ENCODE measurements around the gene HPGDS.
"Not testable (repeated sequence)": the region's sequence is repeated elsewhere in the genome, so short reads cannot be mapped to it uniquely, and the experiment has no call there.

The HPGDS gene

DNA sequence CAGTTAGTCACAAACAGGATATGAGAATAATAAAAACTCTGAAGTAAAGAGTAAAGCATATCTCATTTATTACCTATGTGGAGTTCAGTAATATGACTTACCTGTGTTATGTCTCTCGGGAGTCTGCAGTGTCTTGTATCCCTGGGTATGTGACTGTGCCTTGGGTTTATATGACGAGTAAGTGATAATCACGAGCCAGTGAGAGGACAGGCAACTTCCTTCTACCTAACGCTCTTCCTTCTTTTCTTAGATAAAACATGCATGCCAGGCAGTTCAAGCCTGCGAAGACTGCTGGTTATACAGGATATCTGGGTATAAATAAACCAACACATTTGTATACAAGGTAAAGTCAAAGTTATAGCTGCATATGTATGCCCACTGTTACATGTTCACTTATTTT lies at the start of gene HPGDS:
TSS of gene HPGDS (minus strand) at position 143 of the 400 bp plus-strand sequence. CDS start 8,207 bp downstream, outside the sequence.
- H3K4me3 Mint-ChIP-seq, result no peak within 1 kb of the TSS
- no peaks in the 10 kb centered on the region for H3K36me3 Mint-ChIP-seq (ENCODE audit: low read depth)
- no peaks in the 10 kb centered on the region for H3K27me3 Mint-ChIP-seq
- no peaks in the 10 kb centered on the region for H3K9me3 Mint-ChIP-seq
- peaks cover 38% of the 10 kb centered on the region for H3K4me1 Mint-ChIP-seq (ENCODE audit: low read depth)
- H3K27ac Mint-ChIP-seq, result no peak within 1 kb of the TSS

DNA sequence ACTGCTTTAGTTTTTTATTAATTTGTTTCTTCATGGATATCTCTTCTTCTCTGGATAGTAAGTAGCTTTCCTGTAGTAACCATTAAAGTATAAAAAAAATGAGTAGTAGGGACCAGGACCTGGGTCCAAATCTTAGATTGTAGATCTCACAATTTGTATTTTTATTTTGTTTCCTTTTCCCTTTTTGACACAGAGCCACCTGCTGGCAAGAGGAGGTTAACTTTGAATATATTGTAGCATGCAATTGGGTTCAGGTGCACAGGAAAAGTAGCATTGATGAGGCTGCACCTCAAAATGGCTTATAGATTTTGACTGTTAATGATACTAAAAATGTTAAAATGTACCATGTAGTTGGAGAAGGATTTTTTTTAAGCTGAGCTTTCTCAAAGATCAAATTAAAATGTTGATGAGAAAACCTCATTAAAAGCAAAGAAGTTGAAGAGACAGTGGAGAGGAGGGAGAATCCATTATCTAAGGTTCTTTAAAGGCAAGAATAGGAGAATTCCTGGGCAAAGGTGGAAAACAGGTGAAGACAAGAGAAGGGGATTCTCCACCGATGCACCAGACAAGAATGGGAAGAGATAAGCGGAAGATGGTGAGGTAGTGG lies 48.3 kb upstream of the HPGDS start:
- Mint-ChIP-seq H3K27ac (no peak overlapping the region), H3K4me1 (ENCODE audit: low read depth) (no peaks in the 10 kb centered on the region), H3K36me3 (ENCODE audit: low read depth) (no peaks in the 10 kb centered on the region), H3K9me3 (no peaks in the 10 kb centered on the region), H3K27me3 (peaks cover 11% of the 10 kb centered on the region), H3K4me3 (no peak overlapping the region)

DNA sequence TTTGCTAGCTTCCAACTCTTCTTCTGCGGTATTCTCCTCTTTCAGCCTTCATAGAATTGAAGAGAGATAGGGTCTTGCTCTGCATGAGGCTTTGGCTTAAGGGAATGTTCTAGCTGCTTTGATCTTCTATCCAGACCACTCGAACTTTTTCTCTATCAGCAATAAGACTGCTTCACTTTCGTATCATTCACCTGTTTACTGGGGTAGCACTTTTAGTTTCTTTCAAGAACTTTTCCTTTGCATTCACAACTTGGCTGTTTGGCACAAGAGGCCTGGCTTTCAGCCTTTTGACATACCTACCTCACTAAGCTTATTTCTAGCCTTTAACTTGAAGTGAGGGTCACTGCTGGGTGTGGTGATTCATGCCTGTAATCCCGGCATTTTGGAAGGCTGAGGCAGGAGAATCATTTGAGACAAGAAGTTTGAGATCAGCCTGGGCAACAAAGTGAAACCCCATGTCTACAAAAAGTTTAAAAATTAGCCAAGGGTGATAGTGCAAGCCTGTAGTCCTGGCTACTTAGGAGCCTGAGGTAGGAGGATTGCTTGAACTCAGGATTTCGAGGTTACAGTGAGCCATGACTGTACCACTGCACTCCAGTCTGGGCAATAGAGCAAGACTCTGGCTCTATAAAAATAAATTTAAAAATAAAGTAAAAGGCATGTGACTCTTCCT lies 47.1 kb upstream of the HPGDS start:
- H3K27me3 Mint-ChIP-seq, result peaks cover 11% of the 10 kb centered on the region
- H3K9me3 Mint-ChIP-seq, result no peaks in the 10 kb centered on the region
- H3K4me3 Mint-ChIP-seq, result no peak overlapping the region
- no peaks in the 10 kb centered on the region for H3K36me3 Mint-ChIP-seq (ENCODE audit: low read depth)
- no peaks in the 10 kb centered on the region for H3K4me1 Mint-ChIP-seq (ENCODE audit: low read depth)
- H3K27ac Mint-ChIP-seq, result no peak overlapping the region

DNA sequence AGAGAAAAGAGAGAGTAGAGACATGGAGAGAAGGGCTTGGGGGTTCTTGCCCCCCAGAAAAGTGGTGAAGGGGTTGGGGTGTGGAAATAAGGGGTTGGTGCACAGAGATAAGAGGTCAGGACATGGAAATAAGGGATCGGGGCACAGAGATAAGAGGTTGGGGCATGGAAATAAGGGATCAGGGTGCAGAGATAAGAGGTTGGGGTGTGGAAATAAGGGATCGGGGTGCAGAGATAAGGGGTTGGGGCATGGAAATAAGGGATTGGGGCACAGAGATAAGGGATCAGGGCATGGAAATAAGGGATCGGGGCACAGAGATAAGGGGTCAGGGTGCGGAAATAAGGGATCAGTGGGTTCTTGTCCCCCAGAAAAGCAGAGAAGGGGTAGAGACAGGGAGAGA lies 45.3 kb upstream of the HPGDS start:
- H3K4me3 Mint-ChIP-seq; H3K36me3 Mint-ChIP-seq (ENCODE audit: low read depth); H3K4me1 Mint-ChIP-seq (ENCODE audit: low read depth); H3K9me3 Mint-ChIP-seq; H3K27ac Mint-ChIP-seq: not testable (repeated sequence)
- peaks cover 11% of the 10 kb centered on the region for H3K27me3 Mint-ChIP-seq

DNA sequence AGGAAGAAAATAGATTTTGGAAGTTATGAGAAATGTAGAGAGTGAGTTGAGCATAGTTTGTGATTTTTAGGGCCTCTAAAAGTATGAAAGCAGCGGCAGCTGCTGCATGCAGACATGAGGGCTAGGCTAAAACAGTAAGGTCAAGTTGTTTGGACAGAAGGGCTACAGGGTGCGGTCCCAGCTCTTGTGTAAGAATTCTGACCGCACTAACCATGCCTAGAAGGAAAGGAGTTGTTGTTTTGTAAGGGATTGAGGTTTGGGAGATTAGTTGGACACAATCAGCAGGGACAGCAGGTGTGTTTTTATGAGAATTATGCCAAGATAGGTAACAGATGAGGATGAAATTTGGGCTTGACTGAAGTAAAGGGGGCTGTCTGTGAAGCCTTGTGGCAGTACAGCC lies 42.8 kb upstream of the HPGDS start:
- H3K9me3 Mint-ChIP-seq; H3K4me1 Mint-ChIP-seq (ENCODE audit: low read depth); H3K36me3 Mint-ChIP-seq (ENCODE audit: low read depth); H3K27ac Mint-ChIP-seq; H3K4me3 Mint-ChIP-seq: not testable (repeated sequence)
- peaks cover 11% of the 10 kb centered on the region for H3K27me3 Mint-ChIP-seq

DNA sequence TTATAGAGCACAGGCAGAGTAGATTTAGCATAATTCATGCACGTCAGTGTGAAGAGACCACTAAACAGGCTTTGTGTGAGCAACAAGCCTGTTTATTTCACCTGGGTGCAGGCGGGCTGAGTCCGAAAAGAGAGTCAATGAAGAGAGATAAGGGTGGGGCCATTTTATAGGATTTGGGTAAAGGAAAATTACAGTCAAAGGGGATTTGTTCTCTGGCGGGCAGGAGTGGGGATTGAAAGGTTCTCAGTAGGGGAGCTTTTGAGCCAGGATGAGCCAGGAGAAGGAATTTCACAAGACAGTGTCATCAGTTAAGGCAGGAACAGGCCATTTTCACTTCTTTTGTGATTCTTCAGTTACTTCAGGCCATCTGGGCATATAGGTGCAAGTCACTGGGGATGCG lies 40.3 kb upstream of the HPGDS start:
- not testable (repeated sequence) for H3K36me3 Mint-ChIP-seq (ENCODE audit: low read depth)

DNA sequence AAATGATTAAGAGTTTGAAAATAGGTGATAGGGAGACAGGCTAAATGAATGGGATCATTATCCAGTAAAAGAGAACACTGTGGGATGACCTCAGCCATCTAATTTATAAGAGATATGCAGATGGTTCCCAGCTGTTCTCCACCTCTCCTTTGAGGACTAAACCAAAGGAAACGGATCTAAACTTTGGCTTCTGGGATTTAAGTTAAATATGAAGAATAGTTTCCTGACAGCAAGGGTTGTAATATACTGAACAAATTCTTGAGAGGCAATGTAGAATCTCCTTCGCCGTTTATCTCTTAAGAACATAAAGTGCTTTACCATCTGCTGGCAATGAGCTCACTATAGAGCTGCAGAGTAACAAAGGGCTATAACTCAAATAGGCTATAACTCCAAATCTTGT lies 35.4 kb upstream of the HPGDS start:
- Mint-ChIP-seq H3K4me1 (ENCODE audit: low read depth) (no peaks in the 10 kb centered on the region), H3K27me3 (no peaks in the 10 kb centered on the region)

More for the DNA sequence above, 40.3 kb upstream of the HPGDS start:
- peaks cover 11% of the 10 kb centered on the region for H3K27me3 Mint-ChIP-seq
- not testable (repeated sequence) for H3K27ac Mint-ChIP-seq; H3K9me3 Mint-ChIP-seq; H3K4me1 Mint-ChIP-seq (ENCODE audit: low read depth); H3K4me3 Mint-ChIP-seq

DNA sequence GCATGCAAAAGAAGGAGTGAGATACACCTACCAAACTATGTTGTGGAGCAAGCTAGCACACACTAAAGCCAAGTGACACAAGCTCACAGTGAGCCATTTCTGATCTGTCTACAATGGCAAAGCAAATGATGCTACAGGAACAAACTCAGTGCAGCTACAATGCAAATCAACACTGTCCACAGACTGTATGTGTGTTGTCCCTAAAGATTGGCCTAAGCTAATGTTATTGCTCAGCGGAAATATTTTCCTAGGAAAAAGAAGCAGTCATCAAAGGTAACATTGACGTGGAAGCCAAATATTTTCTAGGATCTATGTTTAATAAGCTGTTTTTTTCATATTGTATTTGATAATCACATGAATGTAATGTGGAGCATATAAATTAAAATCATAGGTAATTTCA lies 34.7 kb upstream of the HPGDS start:
- Mint-ChIP-seq H3K27ac (no peak overlapping the region), H3K4me3 (no peak overlapping the region), H3K27me3 (no peaks in the 10 kb centered on the region), H3K4me1 (ENCODE audit: low read depth) (no peaks in the 10 kb centered on the region), H3K9me3 (no peaks in the 10 kb centered on the region), H3K36me3 (ENCODE audit: low read depth) (no peaks in the 10 kb centered on the region)

More for the DNA sequence above, 35.4 kb upstream of the HPGDS start:
- no peak overlapping the region for H3K27ac Mint-ChIP-seq
- no peaks in the 10 kb centered on the region for H3K36me3 Mint-ChIP-seq (ENCODE audit: low read depth)
- H3K9me3 Mint-ChIP-seq, result no peaks in the 10 kb centered on the region
- no peak overlapping the region for H3K4me3 Mint-ChIP-seq

DNA sequence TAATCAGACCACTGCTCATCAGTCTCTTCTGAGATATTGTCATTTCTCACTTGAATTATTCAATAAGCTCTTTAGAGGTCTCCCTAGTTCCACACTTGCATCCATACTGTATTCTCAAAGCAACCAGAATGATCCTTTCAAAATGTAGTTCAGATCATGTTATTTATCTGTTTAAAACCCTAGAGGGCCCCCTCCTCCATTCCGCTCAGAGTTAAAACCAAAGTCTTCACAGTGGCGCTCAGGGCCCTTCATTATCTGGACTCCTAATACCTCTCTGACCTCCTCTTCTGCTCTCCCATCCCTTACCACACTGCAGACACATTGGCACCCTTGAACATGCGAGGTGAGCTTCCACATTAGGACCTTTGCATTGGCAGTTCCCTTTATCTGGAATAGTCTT lies 32.7 kb upstream of the HPGDS start:
- Mint-ChIP-seq H3K27ac (no peak overlapping the region), H3K4me3 (no peak overlapping the region), H3K4me1 (ENCODE audit: low read depth) (no peaks in the 10 kb centered on the region), H3K9me3 (no peaks in the 10 kb centered on the region), H3K27me3 (no peaks in the 10 kb centered on the region), H3K36me3 (ENCODE audit: low read depth) (no peaks in the 10 kb centered on the region)

DNA sequence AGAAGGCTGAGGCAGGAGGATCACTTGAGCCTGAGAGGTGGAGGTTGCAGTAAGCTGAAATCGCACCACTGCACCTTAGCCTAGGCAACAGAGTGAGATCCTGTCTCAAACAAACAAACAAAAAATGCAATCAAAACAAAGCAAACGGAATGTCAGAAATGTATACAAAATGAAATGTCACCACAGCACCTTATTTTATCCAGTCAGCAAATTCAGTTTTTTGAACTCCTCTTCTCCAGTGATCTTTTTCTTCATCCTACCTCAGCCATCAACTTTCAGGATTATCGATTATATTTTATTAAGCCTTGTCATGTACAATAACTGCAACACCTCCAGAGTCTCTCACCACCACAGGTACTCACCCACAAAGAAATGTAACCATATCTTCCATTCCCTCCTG lies 31.1 kb upstream of the HPGDS start:
- Mint-ChIP-seq H3K4me1 (ENCODE audit: low read depth) (no peaks in the 10 kb centered on the region), H3K36me3 (ENCODE audit: low read depth) (no peaks in the 10 kb centered on the region), H3K27me3 (no peaks in the 10 kb centered on the region), H3K9me3 (no peaks in the 10 kb centered on the region), H3K4me3 (no peak overlapping the region), H3K27ac (no peak overlapping the region)

DNA sequence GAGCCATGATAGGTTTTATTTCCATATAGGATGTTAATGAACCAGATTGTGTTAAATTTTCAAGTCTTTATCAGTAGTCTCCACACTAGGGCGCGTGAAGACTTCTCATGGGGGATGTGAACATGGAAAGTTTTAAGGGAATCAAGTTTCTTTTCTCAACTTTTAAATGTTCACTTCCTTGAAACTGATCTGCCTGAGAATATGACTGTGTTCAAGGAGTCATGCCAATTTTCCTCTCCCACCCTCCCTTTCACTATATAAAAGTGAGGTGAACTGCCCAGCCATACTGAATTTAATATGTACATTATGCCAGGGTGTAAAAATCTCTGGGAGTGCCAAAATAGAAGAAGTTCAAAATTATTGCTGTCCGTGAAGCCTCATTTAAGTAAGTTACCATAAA lies 30.4 kb upstream of the HPGDS start:
- H3K27me3 Mint-ChIP-seq, result peaks cover 1% of the 10 kb centered on the region
- no peaks in the 10 kb centered on the region for H3K9me3 Mint-ChIP-seq
- H3K4me3 Mint-ChIP-seq, result no peak overlapping the region

DNA sequence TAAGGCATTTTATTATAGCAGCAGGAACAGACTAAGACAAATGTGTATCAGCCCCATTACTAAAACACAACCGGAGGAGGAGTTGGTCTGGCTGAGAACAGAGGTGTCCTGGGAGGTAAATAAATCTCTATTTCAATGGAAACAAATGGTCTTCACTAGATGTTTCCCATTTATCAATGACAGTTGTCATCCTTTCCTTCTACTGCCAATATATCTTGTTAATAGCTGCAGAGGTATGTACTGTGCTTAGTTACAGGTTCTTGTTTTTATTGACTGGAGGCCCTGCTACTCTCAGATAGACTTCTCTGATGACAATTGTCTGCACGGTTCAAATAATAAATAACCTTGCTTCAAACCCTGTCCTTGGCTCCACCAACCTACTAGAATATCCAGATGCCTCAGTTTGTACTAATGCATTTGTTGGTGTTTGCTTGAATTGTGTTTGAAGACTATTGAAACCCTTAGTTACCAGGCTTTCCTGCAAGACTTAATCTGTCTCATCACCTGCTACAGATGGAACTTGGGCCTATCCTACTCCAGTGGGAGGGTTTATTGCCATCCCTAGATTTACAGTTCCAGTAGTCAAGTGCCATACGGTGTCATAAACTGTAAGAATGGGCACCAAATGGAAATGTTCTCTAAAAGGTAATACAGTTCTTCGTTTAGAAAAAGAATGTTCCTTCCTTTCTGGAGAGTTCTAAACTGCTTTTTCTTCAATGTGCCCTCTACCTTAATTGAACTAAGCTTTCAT lies 29.8 kb upstream of the HPGDS start:
- Mint-ChIP-seq H3K27ac (no peak overlapping the region), H3K27me3 (peaks cover 3% of the 10 kb centered on the region), H3K4me1 (ENCODE audit: low read depth) (no peaks in the 10 kb centered on the region), H3K36me3 (ENCODE audit: low read depth) (no peaks in the 10 kb centered on the region), H3K9me3 (no peaks in the 10 kb centered on the region), H3K4me3 (no peak overlapping the region)

More for the DNA sequence above, 30.4 kb upstream of the HPGDS start:
- H3K36me3 Mint-ChIP-seq (ENCODE audit: low read depth), result no peaks in the 10 kb centered on the region
- no peaks in the 10 kb centered on the region for H3K4me1 Mint-ChIP-seq (ENCODE audit: low read depth)
- no peak overlapping the region for H3K27ac Mint-ChIP-seq

DNA sequence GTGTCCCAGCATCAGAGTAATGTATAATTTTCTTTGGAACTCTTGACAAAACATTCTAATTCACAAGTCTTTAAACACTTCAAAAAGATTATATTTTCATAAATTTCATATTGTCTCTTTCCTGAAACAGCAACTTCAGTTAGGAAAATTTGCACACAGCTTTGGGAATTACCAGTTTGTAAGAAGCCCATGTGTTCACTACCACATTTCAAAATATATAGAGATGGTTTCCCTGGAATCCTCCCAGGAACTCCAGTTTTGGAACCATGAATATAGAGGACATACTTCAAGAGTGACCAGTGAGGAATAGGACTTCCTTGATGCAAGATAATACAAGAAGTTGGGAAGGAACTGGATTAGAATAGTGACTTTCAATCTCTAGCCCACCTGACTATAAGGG lies 28.7 kb upstream of the HPGDS start:
- Mint-ChIP-seq H3K4me3 (no peak overlapping the region), H3K27ac (no peak overlapping the region), H3K36me3 (ENCODE audit: low read depth) (no peaks in the 10 kb centered on the region), H3K9me3 (no peaks in the 10 kb centered on the region), H3K27me3 (peaks cover 7% of the 10 kb centered on the region), H3K4me1 (ENCODE audit: low read depth) (no peaks in the 10 kb centered on the region)

DNA sequence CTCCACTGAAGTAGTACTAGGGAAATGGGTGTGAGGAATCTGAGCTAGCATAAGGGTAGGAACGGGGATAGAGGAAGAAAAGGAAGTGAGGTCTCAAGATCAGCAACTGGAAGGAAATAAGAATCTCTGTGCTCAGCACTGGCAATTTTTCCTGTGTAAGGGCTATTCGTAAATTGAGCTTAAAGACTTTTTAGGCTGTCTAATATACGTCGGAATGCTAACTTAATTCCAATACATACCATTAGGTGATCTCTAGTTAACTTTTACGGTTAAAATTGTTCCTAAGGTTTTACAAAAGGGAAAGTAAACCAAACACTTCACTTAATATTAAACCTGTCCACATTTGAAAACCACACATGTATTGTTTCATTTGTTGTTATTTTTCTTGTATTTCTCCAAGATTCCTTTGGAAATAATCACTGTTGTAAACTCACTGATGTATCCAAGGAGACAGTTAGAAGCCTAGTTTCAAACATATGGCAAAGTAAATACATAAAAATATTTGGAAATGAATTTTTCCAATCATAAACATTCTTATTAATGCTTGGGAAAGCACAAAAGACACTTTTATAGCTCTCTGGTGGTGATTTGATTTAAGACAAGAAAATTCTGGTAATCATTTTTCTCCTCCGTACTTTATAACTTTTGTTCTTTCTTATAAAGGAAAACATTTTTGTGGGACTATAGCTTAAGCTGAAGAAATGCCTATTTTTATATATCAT lies 28.1 kb upstream of the HPGDS start:
- H3K27ac Mint-ChIP-seq, result no peak overlapping the region
- H3K36me3 Mint-ChIP-seq (ENCODE audit: low read depth), result no peaks in the 10 kb centered on the region
- H3K4me3 Mint-ChIP-seq, result no peak overlapping the region

DNA sequence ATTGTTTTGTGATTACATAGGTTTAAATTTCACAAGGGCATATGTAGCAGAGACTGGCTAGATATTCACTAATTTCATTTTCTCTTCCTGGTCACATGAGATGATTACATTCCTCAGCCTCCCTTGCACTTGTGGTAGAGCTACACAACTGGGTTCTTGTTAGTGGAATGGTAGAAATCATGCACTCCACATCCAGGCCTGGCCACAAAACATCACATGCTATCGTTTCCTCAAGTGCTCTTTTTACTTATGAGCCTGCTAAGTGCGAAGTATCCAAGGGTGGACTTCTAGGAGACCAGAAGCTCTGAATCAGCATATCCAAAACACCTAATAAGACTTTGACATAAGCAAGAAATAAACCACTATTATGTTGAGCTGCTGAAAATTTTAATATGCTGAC lies 26.4 kb upstream of the HPGDS start:
- no peaks in the 10 kb centered on the region for H3K4me1 Mint-ChIP-seq (ENCODE audit: low read depth)
- no peaks in the 10 kb centered on the region for H3K9me3 Mint-ChIP-seq
- no peaks in the 10 kb centered on the region for H3K36me3 Mint-ChIP-seq (ENCODE audit: low read depth)
- no peak overlapping the region for H3K4me3 Mint-ChIP-seq
- H3K27ac Mint-ChIP-seq, result no peak overlapping the region
- H3K27me3 Mint-ChIP-seq, result peaks cover 7% of the 10 kb centered on the region

More for the DNA sequence above, 28.1 kb upstream of the HPGDS start:
- Mint-ChIP-seq H3K27me3 (peaks cover 7% of the 10 kb centered on the region), H3K9me3 (no peaks in the 10 kb centered on the region), H3K4me1 (ENCODE audit: low read depth) (no peaks in the 10 kb centered on the region)

All from stimulated activated naive CD8-positive, alpha-beta T cell treated with anti-CD3 and anti-CD28 coated beads, Interleukin-15, Interleukin-2, amounts not matched to agents 100 ng/mL and 50 ng/mL, for 24 hours (primary cell).